ENCODE data around the gene SLC12A8.

Gene SLC12A8, protein sequence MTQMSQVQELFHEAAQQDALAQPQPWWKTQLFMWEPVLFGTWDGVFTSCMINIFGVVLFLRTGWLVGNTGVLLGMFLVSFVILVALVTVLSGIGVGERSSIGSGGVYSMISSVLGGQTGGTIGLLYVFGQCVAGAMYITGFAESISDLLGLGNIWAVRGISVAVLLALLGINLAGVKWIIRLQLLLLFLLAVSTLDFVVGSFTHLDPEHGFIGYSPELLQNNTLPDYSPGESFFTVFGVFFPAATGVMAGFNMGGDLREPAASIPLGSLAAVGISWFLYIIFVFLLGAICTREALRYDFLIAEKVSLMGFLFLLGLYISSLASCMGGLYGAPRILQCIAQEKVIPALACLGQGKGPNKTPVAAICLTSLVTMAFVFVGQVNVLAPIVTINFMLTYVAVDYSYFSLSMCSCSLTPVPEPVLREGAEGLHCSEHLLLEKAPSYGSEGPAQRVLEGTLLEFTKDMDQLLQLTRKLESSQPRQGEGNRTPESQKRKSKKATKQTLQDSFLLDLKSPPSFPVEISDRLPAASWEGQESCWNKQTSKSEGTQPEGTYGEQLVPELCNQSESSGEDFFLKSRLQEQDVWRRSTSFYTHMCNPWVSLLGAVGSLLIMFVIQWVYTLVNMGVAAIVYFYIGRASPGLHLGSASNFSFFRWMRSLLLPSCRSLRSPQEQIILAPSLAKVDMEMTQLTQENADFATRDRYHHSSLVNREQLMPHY

DNA sequence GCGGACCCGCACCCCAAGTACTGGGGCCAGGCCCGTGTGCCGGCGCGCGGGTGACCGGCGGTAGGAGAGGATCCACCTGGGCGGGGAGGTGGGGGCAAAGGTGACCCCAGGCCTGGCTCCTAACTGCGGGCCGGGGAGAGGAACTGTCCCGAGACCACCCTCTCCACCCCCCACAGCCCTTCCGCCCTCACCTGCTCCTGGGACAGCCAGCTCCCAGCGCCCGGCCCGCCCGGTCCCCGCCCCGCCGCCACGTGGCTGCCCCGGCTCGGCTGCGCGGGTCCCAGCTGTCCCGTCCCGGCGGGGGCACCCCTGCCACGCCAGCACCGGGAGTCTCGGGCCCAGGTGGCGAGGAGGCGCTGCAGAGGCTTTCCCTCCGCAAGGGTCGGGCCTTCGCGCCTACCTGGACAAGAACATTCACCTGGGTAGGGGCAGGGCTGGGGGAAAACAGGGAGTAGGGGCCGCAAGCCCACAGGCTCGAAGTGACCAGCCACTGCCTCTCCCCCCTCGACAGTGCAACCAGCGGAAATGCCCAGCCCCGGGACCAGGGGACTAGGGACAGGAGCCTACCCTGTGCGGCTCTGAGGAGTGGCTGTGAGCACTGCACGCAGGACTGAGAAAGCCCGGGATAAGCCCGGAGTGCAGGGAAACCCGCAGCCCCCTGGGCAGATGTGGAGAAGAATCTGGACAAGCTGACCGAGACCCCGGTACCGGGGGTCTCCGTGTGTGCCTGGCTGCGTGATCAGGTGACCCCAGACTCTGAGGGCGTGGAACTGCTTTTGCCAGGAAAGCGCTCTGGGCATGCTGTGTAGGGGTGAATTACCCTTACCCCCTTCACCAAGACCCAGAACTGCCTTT is at the start of gene SLC12A8:
Gene SLC12A8, minus strand, starts transcription at position 240 of the 855 bp plus-strand sequence. CDS start 1,399 bp downstream, outside the sequence.
- DNase-seq, result no peak

DNA sequence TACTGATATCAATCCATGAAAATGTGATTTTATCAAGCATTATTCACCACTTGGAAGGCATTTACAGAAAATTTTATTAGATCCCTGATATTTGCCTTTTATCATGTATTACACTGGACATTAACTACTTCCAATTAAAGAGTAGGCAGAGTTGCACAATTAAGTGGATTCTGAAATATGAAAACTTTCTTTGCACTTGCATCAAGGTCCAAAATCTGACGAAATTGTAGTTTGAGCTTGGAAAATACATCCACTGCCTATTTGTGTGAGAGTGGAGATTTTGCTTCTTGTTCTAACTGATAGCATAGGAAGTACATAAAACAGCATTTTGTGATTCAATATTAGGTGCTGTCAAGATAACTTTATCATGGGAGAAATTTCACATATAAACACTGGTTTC is 49.6 kb upstream of the SLC12A8 start:
- no peak for DNase-seq

DNA sequence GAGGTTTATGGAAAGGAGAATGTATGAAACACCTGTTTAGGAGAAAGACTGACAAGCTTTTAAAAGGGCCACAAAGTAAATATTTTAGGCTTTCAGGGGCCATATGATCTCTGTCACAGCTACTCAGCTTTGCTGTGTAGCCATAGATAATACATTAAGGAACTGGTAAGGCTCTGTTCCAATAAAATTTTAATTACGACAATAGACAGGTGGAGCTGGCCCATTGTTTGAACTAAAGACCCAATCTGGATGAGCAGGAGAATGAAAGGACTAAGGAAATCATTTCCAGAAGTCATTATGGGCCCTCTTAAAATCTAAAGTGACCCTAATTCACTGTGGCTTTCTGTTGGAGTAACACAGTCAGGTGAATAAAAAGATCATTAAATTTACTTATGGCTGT is 48.5 kb upstream of the SLC12A8 start:
- DNase-seq, result no peak

DNA sequence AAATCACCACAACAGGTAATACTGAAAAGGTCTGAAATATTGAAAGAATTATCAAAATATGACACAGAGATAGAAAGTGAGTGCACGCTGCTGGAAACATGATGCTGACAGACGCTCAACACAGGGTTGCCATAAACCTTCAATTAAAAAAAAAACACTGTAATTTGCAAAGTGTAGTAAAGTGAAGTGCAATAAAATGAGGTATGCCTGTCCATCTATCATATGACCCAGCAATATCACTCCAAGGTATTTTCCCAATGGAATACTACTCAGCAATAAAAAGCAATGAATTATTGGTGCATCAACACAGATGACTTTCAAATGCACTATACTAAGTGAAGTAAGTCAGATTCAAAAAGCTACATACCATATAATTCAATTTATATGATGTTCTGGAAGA is 47.6 kb upstream of the SLC12A8 start:
- DNase-seq, result no peak

DNA sequence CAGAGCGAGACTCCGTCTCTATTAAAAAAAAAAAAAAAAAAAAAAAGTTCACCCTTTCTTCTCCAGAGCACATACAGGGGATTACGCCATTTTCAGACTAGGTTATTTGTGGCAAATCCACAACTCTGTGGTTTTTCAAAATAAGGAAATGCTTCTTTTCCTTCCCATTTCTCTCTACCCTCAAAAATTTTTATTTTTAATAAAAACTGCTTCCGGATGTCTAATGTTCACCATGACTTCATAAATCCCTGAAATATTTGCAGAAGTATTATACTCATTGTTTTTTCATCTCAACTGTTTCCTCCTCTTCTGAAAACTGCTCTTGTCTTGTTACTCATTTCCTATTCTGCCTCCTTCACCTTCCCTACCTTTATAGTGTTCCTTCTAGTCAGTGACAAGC is 45.0 kb upstream of the SLC12A8 start:
- peak; percentile 57 for DNase-seq

DNA sequence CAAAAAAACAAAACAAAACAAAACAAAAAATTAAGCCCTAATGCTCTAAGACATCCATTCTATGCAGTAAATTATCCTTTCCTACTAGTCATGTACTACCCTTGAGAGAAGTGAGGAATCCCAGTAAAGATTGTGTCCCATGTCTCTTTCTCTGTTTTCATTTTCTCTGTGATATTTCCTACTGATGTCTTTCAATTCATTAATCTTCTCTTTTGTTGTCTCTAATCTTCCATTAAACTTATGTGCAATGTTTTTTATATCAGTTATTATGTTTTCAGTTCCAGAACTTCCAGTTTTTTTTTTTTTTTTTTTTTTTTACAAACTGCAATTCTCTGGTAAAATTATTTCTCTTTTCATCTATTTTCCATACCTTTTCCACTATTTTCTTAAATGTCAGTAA is 44.1 kb upstream of the SLC12A8 start:
- no peak for DNase-seq

DNA sequence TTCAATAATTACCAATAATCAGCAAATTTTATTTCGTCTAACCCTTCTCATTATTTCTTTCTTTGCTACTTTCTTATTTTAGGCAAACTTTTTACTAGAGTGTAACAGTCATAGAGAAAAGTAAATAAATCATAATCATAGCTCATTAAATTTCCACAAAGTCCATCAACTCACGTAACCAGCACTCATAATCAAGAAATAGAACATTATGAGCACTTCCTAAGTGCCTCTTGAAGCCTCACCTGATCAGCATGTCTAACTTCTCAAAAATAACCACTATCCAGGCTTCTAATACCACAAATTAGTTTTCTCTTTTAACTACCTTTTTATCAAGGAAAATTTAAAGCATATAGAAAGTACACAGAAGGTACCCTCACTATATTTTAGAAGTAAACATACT is 38.4 kb upstream of the SLC12A8 start:
- no peak for DNase-seq

DNA sequence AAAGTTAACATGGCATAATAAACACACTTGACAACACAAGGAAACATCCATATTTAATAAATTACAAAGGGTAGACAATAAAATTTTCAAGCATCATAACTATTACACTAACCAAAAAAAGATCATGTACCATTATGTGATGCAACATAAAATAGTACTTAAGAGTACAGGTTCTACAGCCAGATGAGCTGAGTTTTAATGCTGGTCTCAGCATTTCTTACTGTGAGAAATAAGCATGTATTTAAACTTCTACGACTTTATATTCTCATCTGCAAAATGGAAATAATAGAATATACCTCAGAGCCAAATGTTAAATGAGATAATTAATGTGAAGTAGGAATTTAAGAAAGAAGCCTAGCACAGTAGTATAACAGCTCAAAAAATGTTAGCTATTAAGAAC is 33.7 kb upstream of the SLC12A8 start:
- DNase-seq, result no peak

DNA sequence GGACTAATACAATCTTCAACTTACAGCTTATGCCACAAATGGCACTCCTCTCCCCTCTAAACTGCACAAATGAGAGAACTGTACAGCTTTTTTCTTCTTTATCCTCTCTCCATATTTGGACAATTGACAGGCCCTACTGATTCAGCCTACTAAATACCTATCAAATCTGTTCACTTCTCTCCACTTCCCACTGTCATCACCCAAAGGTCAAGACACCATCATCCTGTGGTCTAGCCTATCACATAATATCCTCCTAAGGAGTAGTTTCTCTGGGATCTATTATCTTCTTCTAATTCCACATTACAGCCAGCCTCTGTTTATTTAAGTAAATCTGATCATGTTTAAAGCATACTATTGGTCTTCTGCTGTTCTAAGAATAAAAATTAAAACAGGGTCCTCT is 33.0 kb upstream of the SLC12A8 start:
- no peak for DNase-seq

DNA sequence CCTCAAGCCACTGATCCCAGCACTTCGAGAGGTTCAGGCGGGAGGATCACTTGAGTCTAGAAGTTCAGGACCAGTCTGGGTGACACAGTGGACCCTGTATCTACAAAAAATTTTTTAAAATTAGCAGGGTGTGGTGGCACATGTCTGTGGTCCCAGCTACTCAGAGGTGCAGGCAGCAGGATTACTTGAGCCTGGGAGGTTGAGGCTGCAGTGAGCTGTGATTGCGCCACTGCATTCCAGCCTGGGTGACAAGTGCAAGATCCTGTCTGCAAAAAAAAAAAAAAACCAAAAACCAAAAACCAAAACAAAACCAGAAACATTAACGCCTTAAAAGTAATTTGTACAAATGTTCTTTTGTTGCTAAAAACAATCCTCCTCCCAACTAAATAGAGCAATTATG is 27.9 kb upstream of the SLC12A8 start:
- DNase-seq, result no peak

DNA sequence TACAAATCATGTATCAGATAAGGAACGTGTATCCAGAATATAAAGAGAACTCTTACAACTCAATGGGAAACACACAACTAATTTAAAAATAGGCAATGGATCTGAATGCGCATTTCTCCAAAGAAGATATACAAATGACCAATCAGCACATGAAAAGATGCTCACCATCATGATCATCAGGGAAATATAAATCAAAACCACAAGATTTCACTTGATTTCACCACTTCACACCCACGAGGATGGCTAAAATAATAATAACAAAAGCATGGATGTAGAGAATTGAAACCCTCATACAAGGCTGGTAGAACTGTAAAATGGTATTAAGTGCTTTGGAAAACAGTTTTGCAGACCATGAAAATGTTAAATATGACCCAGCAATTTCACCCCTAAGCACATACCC is 26.7 kb upstream of the SLC12A8 start:
- DNase-seq, result no peak

DNA sequence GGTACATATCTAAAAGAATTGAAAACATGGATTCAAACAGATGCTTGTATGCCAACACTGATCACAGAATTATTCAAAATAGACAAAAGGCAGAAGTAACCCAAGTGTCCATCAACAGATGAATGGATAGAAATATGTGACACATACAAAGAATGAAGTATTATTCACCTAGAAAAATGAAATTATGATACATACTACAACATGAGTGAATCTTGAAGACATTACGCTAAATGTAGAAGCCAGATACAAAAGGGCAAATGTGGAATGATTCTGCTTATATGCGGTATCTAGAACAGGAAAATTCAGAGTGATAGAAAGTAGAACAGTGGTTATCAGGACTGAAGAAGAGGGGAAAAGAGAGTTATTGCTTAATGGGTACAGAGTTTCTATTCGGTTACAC is 26.2 kb upstream of the SLC12A8 start:
- DNase-seq, result no peak

DNA sequence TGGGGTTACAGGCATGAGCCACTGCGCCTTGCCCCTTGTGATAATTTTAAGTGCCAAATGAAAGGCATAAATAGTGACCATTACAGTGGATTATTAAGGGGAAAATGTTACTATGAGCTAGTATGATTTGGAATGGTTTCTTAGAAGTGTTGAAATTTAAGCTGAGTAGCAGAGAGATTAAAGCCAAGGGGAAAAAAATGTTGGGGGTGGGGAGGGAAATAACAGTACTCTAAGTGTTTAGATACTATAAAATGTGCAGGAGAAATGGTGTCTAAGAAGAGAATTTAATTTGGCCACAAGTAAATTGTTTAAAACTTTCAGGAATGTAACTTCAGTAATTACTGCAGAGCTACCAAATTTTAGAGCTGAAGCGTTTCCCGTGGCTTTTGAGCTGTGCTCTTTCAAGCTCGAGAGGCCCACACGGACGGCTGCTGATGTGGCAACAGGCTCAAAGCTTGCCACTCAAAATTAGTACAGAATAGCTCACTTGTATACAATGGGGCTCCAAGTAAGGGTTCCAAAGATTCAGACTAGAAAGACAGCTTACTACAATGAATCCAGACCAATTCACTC is 23.9 kb upstream of the SLC12A8 start:
- DNase-seq, result no peak

DNA sequence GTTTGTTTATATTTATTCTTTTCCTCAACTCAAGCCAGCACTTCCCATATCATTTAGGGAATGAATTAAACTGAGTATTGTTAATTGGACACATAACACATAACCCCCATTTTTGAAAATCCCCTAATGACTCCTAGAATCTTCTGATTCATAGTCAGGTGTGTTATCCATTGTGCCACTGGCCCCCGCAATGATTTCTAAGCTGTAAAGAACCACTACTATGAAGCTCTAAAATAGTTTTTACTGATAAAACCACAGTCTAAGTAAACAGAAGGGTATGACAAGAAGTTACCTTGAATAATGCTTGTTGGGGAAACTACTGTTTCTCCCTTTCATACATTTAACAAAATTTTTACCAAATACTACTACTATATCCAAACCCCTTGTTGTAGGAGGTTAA is 22.3 kb upstream of the SLC12A8 start:
- DNase-seq, result no peak

DNA sequence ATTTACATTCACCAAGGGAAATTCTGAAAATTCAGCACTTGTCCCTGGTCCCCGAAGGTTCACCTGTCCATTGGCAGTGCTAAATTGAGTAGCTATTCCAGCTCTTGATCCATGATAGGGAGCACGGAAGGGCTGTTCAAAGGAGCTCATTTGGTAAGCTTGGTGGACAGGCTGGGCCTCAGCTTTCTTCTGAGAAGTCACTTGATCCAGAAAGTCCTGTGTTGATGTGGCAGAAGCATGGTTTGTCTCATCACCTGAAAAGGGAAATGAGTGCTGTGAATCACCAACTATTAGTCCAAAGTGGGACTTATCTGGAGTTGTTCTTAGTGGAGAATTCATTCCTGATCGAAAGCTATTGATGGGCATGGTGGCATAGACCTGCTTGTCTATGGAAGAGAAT is 19.9 kb upstream of the SLC12A8 start:
- no peak for DNase-seq

DNA sequence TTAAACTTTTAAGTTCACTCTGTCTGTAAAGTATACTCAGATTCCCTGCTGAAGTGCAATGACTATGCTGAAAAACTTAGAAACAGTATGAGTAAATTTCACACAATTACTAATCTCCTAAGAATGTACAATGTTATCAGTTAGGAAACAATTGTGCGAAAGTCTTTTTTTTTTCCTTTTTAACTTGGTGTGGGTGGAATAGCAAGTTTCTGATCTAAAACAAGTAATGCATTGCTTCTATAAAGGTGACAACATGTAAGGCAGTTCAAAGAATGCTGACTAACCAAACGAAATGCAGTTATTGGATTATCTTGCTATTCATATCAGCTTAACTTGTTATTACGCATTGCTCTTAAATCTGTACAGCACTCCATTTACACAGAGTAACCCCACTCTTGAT is 19.3 kb upstream of the SLC12A8 start:
- DNase-seq, result no peak

DNA sequence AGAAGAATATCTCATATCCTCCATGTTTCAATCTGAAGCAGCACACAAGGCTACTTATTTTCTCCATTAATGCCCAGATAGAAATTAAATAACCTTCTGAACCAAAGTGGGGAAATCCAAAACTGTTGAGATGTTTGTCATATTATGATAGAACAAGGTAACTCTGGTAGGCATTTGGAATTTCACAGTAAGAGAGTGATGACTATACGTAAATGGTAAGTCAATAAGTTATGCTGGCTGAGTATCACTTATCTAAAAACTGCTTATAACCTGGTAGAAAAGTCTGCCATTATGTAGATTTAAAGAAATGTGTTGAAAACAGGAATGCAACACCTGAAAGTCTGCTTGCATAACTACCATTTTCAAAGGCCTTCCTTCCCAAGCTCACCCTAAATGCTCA is 17.2 kb upstream of the SLC12A8 start:
- DNase-seq, result no peak

DNA sequence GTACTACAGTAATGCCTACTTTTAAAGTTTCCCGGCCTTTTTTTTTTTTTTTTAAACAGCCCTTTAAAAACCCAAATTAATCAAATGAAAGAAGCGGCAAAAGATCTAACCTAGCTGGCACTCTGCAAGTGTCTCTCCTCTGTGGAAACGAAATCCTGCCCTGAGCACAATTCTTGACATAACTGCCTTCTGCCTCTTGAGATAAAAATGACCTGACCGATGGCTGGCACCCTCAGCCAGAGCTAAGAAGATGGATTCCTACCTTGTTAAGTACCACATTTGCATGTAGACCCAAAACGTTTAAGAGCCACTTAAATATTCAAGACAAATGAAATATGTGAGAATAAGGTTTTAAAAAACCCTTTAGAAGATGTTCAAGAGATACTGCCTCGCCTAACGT is 16.6 kb upstream of the SLC12A8 start:
- no peak for DNase-seq

DNA sequence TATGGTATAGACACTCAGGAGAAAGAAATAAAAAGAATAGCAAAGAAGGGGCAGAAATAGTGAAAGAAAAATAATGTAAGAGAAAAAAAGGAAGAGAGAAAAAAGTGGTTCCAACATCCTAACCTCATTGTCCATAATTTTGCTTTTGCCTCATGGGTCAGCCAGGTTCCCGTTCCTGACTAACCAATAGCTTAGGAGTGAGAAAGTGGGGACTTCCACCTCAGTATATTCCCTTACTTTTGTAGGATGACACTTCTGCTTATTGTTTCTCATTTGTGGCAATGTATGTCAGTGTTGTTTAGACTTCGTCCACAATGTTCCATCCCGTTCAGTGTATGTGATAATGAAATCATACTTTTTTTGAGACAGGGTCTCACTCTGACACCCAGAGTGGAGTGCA is 9.3 kb upstream of the SLC12A8 start:
- DNase-seq, result no peak

DNA sequence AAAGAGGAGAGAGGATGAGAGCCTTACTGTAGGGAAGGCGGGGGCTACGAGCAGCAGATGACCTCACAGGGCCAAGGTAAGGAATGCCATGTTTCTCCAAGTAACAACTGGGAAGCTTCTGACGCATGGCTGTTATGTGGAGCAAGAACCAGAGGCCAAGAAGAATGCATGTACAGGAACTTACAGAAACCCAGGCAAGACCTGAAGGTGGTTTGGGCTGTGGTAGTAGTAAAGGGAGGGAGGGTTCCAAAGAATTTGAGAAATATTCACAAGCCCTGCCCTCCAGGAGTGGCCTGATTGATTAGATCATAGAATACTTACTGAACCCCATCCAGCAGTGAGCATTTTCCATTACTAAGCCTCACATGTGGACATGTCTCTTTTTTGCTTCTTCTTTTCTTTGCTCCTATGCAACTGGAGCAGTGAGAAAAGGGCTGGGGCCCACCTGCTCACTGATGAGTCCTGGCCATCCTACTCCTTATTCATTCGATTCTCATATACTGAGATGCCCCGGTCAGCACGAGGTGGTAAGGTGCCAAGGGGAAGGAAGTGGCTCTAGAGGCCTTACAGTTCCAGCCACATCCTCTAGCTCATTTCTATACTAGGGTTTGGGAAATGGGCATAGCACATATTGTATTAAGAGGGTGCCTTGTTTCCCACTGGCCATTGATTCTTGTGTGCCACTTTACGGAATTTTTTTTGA is 8.3 kb upstream of the SLC12A8 start:
- DNase-seq, result peak; percentile 25

DNA sequence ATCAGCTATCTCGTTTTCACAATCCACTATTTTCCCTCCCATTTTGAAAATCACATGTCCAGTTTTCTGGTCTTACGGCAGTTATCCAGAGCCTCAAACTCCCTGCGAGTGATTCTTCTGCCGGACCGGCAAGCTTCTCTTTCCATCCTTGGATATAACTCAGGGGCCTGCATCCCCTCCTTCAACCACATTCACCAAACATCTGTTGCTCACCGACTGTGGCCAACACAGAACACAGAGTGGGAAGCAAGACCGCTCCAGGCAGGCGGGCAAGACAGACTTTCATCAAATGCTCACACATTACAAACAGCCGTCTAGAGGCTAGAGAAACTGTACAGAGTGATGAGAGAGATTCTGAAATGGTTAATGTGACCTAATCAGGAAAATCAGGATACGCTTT is 7.6 kb upstream of the SLC12A8 start:
- no peak for DNase-seq

DNA sequence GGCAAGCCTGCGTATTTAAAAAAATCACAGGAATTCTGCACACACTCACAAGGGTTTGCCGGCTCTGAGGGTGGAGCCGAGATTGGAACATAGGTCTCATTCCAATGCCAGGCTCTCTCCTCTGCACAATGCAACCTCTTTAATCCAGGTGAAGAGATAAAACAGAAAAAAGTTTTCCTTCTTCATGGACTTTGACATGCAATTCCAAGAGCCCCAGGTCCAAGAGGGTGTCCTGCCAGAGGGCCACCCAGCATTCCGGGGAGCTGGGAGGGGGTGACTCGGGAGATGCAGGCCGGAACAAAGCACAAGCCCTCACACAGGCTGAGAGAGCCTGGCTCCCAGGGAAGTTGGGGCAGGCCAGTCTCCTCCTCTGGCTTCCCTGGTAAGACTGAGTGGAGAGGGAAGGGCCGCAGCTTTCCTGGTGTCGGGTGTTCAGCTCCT is 6.7 kb upstream of the SLC12A8 start:
- DNase-seq, result no peak

DNA sequence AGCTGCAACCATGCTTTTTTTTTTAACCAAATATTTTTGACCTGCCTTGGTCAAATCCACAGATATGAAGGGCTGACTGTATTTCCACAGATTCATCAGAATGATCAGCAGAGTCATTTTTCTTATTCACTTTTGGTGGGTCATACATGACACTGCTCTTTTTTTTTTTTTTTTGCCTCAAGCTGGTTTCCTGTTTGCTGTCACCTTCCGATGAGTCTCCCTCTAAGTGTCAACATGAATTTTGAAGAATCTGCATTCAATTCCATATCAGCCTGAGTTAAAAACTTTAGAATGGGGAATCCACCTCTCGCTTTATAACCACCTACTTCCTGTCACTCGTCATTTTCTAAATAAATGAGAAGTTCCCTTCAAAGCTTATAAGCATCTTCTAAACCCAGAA is 2.2 kb upstream of the SLC12A8 start:
- peak; percentile 45 for DNase-seq

All from hematopoietic multipotent progenitor cell treated with erythropoietin and hydrocortisone succinate and interleukin-3 and kit ligand, for 4 days (in vitro differentiated cells).